GM12873 (cell line): Measurements from ENCODE around the gene FAM163B.

Experiments
- CTCF ChIP-seq: IDR thresholded peaks from 2 replicates; pipeline ENCODE4 v1.5.1; 2012; ENCODE audit warnings: low read depth, mild to moderate bottlenecking, moderate library complexity, low read length, control low read depth; ENCODE audit not compliant: insufficient read depth; ENCODE audit errors: missing control alignments

The FAM163B gene

GRCh38 chr9:133632806-133633680 lies 23.9 kb upstream of the FAM163B start:
- TF ChIP-seq CTCF, result no peak

GRCh38 chr9:133631111-133631510 lies 21.9 kb upstream of the FAM163B start:
- TF ChIP-seq CTCF, result no peak

- no peak for TF ChIP-seq CTCF
These were observed 20.3 kb upstream of the FAM163B start for GRCh38 chr9:133629221-133630110.

- no peak for TF ChIP-seq CTCF
These were observed 19.6 kb upstream of the FAM163B start for GRCh38 chr9:133628766-133629165.

GRCh38 chr9:133627341-133627740 lies 18.2 kb upstream of the FAM163B start:
- TF ChIP-seq CTCF, result no peak

GRCh38 chr9:133622555-133622954 lies 13.4 kb upstream of the FAM163B start:
- TF ChIP-seq CTCF, result no peak

GRCh38 chr9:133621725-133622267 lies 12.6 kb upstream of the FAM163B start:
- TF ChIP-seq CTCF, result no peak
